Pancreas (tissue), 10 donors: ENCODE results near the gene NKX6-2. TPM values are rescaled to one million over a fixed set of nuclear protein-coding genes. Genes with fewer than 3 reads are reported as not detected.
"Not testable (repeated sequence)": the region's sequence is repeated elsewhere in the genome, so short reads cannot be mapped to it uniquely, and the experiment has no call there.

Experiments used
- ATAC-seq, 4 donors: fragments of 200-7000 bp; cut with Tn5 transposase; one replicate each; pipeline versions ENCODE4 v1.8.0 to v1.9.1; 2020; ENCODE audit warnings: mild to moderate bottlenecking in 4 of 4, moderate library complexity in 4 of 4
- DNase-seq, 6 donors: peaks; one replicate each; pipeline ENCODE4 v3.0.0-alpha.2; 2020
- FAIRE-seq: peaks from 2 replicates; lab custom pipeline; 2012; peaks lifted over from hg19 to GRCh38; lab: Jason Lieb, UNC
- H3K27ac ChIP-seq, 4 donors: fragments of 200-600 bp; sonication (generic); 1 replicate in 3 of 4; 2 replicates in 1 of 4; pipeline versions ENCODE4 v1.5.0 to v1.8.0; 2020
- H3K27me3 ChIP-seq, 4 donors: fragments of 200-600 bp; one replicate each; pipeline ENCODE4 v1.8.0; 2021
- H3K36me3 ChIP-seq, 3 donors: fragments of 200-600 bp; sonication (generic) in 1 of 3; one replicate each; pipeline versions ENCODE4 v1.5.0 to v1.8.0; 2020 to 2021
- H3K4me1 ChIP-seq, 3 donors: fragments of 200-600 bp; one replicate each; pipeline ENCODE4 v1.8.0; 2021
- H3K4me3 ChIP-seq, 4 donors: fragments of 200-600 bp; sonication (generic) in 2 of 4; one replicate each; pipeline versions ENCODE4 v1.5.0 to v1.8.0; 2020 to 2021
- H3K9me3 ChIP-seq, 4 donors: fragments of 200-600 bp; one replicate each; pipeline ENCODE4 v1.8.0; 2021
- CTCF ChIP-seq, 4 donors: fragments of 200-600 bp; sonication (generic) in 3 of 4; IDR thresholded peaks; one replicate each; pipeline versions ENCODE4 v1.5.0 to v1.8.0; 2021; ENCODE audit warnings: antibody characterized with exemption in 4 of 4
- WGBS, 2 donors: extraction: QIAGEN DNeasy Blood & Tissue Kit; methylation state at CpG; one replicate each; pipeline ENCODE4 v1.1.7; 2013; 5-methylcytosine and 5-hydroxymethylcytosine counted together
- intact Hi-C, 3 donors: fragments of 100-400 bp; cut with DNase I; formaldehyde crosslinking; loops; one replicate each; pipeline versions ENCODE4 v1.11.1 to v1.14.2; 2022
- polyA plus RNA-seq, 2 donors: library from polyadenylated mRNA; stranded (reverse); fragments of 200-250 nt; gene quantifications; one replicate each; pipeline ENCODE4 v1.2.3, GENCODE V29; 2013
- total RNA-seq, 6 donors: library from RNA; stranded (reverse); fragmentation: NEBNext Ultra II Directional in 4 of 6; extraction: Animal tissue kit (Norgen Biotek cat#: 25700) in 4 of 6; gene quantifications; one replicate each; pipeline versions ENCODE4 v1.2.1 to v1.2.4, GENCODE V29; 2021 to 2023
- donor health status: healthy with polysubstance abuse.
- donor health status: DM: no; HTN: no; CAD: no; lungs with moderate emphysema.
- donor health status: DM: no; HTN: no; CAD: no.
- donor health status: control.
- donor health status: control.
- donor health status: Bipolar disorder and iron deficiency.
- donor health status: DM: yes; HTN: yes; CAD: no.
- donor health status: DM: no; HTN: no; CAD: no.
- donor health status: DM: no; HTN: no; CAD: no.
- donor health status: DM: yes; HTN: yes; CAD: no.

The NKX6-2 gene
- total and polyA plus RNA-seq, 8 donors: 0.09 to 2.3 (median 0.16) TPM; not detected in 3

GRCh38 chr10:132798876-132799275 is 12.9 kb upstream of the NKX6-2 start:
- ATAC-seq (no peak), FAIRE-seq (no peak), DNase-seq (peak in 3 of 6 donors; percentile 12 to 53 (median 51))
- 79 to 87% methylated on average over 13 to 15 of the region's 15 CpGs for WGBS, 2 donors
- Histone ChIP-seq H3K9me3 (no peaks in the 10 kb centered on the region), H3K4me1 (no peaks in the 10 kb centered on the region), H3K27ac (no peak overlapping the region), H3K27me3 (no peaks in the 10 kb centered on the region), H3K4me3 (no peak overlapping the region), H3K36me3 (no peaks in the 10 kb centered on the region)
- intact Hi-C loops: no loop called here
- no peak for TF ChIP-seq CTCF (IDR thresholded peaks at IDR 0.05)

GRCh38 chr10:132798403-132798802 is 12.5 kb upstream of the NKX6-2 start:
- DNase-seq: peak in 2 of 6 donors; percentile 39
- intact Hi-C loops: no loop called here
- ATAC-seq: no peak

GRCh38 chr10:132797986-132798385 is 12.0 kb upstream of the NKX6-2 start:
- DNase-seq: peak in 2 of 6 donors; percentile 36 to 50
- 80 to 91% methylated on average over 22 to 26 of the region's 32 CpGs for WGBS, 2 donors
- ATAC-seq, H3K27me3 ChIP-seq, H3K4me3 ChIP-seq, H3K27ac ChIP-seq, FAIRE-seq, H3K9me3 ChIP-seq, H3K36me3 ChIP-seq, intact Hi-C loops, H3K4me1 ChIP-seq: not testable (repeated sequence)

More at GRCh38 chr10:132798403-132798802, 12.5 kb upstream of the NKX6-2 start:
- 79 to 86% methylated on average over 21 of the region's 21 CpGs for WGBS, 2 donors
- Histone ChIP-seq H3K27me3 (no peaks in the 10 kb centered on the region), H3K36me3 (no peaks in the 10 kb centered on the region), H3K4me3 (no peak overlapping the region), H3K4me1 (no peaks in the 10 kb centered on the region), H3K27ac (no peak overlapping the region), H3K9me3 (no peaks in the 10 kb centered on the region)
- no peak for TF ChIP-seq CTCF (IDR thresholded peaks at IDR 0.05)
- no peak for FAIRE-seq

- WGBS, 2 donors: 56 to 59% methylated on average over 21 of the region's 21 CpGs
These were observed 10.9 kb upstream of the NKX6-2 start for GRCh38 chr10:132796846-132797245.

More at GRCh38 chr10:132796846-132797245, 10.9 kb upstream of the NKX6-2 start:
- intact Hi-C loops: no loop called here
- DNase-seq (peak in 2 of 6 donors; percentile 6 to 43), ATAC-seq (no peak), FAIRE-seq (no peak)
- H3K4me1 ChIP-seq: no peaks in the 10 kb centered on the region
- no peak overlapping the region for H3K27ac ChIP-seq
- H3K27me3 ChIP-seq: no peaks in the 10 kb centered on the region
- no peak for TF ChIP-seq CTCF (IDR thresholded peaks at IDR 0.05)
- H3K36me3 ChIP-seq: no peaks in the 10 kb centered on the region
- H3K9me3 ChIP-seq: no peaks in the 10 kb centered on the region
- H3K4me3 ChIP-seq: no peak overlapping the region
